NCI-H345 (cell line): ENCODE data around the gene PVR.
A peak's percentile ranks its signal among the peaks of the same experiment; 100 is the strongest.
"Not testable (repeated sequence)": the region's sequence is repeated elsewhere in the genome, so short reads cannot be mapped to it uniquely, and the experiment has no call there.

Experiments
- DNase-seq: peaks from one replicate; lab custom pipeline; 2025; lab: John Stamatoyannopoulos, UW

PVR gene

GRCh38 chr19:44618640-44619357, 24.9 kb upstream of the PVR start:
- no peak for DNase-seq

GRCh38 chr19:44620667-44621066, 23.0 kb upstream of the PVR start:
- DNase-seq: no peak

DNA sequence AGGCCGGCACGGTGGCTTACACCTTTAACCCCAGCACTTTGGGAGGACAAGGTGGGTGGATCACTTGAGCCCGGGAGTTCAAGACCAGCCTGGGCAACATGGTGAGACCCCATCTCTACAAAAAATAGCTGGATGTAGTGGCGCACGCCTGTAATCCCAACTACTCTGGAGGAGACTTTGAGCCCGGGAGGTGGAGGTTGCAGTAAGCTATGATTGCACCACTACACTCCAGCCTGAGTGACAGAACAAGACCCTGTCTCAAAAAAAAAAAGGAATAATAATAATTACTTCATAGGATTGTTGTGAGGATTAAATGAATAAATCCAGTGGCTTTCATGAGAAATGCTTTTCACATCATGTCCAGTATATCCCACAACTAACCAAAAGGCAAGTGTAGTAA, 22.3 kb upstream of the PVR start:
- DNase-seq: no peak

GRCh38 chr19:44623080-44623479, 20.6 kb upstream of the PVR start:
- no peak for DNase-seq

- no peak for DNase-seq
These were observed 20.1 kb upstream of the PVR start for GRCh38 chr19:44623626-44624025.

DNA sequence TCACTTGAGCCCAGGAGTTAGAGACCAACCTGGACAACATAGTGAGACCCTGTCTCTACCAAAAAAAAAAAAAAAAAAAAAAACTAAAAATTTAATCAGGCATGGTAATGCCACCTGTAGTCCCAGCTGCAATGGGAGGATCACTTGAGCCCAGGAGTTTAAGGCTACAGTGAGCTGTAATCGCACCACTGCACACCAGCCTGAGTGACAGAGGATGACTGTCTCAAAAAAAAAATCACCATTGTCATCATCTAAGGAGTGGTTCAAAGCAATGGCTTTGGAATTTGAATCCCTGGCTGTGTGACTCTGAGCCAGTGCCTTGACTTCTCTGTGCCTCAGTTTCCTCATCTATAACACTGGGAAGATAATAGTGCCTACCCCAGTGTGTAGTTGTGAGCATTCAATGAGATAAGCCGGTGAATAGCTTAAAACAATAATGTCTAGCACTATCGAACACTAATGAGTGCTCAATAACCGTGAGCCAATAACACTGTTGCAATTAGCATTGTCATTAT, 18.8 kb upstream of the PVR start:
- DNase-seq: no peak

- DNase-seq: not testable (repeated sequence)
These were observed 18.1 kb upstream of the PVR start for GRCh38 chr19:44625637-44626036.

- no peak for DNase-seq
These were observed 17.6 kb upstream of the PVR start for GRCh38 chr19:44626048-44626624.

- DNase-seq: no peak
These were observed 16.1 kb upstream of the PVR start for GRCh38 chr19:44627631-44628030.

GRCh38 chr19:44628793-44629192, 14.9 kb upstream of the PVR start:
- DNase-seq: no peak

GRCh38 chr19:44631611-44632010, 12.1 kb upstream of the PVR start:
- not testable (repeated sequence) for DNase-seq

GRCh38 chr19:44634058-44634457, 9.7 kb upstream of the PVR start:
- not testable (repeated sequence) for DNase-seq

DNA sequence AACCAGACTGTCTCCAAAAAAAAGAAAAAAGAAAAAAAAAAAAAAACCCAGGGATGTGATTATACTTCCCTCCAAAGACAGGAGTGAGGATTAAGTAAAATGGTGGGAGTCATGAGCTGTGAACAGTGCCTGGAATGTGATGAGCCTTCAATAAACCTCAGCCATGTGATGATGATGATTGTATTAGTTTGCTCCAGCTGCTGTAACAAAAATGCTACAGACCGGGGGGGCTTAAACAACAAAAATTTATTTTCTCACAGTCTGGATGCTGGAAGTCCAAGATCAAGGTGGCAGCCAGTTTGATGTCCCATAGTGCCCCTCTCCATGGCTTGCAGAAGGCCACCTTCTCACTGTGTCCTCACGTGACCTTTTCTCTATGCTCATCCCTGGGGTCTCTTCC, 8.9 kb upstream of the PVR start:
- DNase-seq: no peak

DNA sequence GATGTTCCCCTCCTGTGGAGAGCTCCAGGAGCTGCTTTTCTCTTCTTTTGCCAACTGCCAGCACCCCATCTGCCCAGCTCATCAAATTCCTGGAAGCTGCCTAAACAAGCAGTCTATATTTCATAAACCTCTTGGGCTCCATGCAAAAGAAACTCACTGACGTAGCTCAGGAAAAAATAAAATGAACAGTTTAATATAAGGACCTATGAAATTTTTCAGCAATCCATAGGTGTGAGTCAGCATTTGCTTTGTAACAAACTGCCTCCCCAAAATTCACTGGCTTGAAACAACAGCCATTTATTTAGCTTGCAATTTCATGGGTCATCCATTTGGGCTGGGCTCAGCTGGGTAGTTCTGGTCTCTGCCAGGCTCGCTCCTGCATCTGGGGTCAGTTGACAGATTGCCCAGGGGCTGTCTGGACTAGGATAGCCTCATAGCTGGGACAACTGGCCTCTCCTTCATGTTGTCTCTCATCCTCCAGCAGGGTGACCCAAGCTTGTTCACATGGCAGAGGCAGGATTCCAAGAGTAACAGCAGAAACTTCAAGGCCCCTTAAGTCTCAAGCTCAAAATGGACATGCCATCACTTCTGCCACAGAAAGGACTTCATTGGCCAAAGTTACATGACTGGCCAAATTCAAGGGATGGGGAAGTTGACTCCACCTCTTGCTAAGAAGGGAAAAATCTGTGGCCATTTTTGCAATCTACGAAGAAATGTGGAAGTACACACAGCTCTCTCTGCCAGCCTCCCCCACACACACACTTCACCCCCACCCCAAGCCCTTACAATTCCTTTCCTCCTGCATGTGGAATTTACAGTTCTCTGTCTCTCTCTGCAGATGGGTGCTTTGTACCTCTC, 7.9 kb upstream of the PVR start:
- DNase-seq: no peak

GRCh38 chr19:44636439-44637389, 7.0 kb upstream of the PVR start:
- DNase-seq: no peak

DNA sequence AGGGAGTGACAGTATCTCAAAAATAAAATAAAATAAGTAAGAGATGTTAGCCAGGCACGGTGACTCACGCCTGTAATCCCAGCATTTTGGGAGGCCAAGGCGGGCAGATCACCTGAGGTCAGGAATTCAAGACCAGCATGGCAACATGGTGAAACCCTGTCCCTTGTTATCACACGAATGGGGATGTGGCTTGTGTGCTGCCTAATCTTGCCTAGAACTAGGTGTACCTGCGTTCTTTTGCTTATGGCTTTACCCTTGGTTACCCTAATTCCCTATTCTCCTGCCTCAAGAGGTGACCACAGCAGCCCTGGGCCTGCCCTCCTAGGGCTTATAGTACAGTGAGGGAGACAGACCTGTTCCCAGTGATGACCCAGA, 6.3 kb upstream of the PVR start:
- DNase-seq: no peak

GRCh38 chr19:44640518-44640917, 3.2 kb upstream of the PVR start:
- no peak for DNase-seq

GRCh38 chr19:44641501-44642265, 2.0 kb upstream of the PVR start:
- no peak for DNase-seq

DNA sequence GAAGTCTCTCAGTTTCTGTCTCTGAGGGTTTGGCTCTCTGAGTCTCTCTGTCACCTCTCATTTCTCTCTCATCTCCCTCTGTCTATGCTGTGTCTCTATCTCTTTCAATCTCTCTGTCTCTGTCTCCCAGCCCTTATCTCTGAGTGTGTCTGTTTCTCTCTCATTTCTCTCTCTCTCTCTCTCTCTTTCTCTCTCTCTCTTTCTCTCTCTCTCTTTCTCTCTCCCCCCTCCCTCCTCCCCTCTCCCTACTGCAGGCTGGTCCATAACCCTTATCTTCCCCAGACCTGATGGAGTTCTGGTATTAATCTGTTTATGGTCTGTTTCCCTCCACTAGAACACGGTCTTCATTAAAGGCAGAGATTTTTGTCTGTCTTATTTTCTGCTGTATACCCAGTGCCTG, 1.3 kb upstream of the PVR start:
- DNase-seq: no peak

DNA sequence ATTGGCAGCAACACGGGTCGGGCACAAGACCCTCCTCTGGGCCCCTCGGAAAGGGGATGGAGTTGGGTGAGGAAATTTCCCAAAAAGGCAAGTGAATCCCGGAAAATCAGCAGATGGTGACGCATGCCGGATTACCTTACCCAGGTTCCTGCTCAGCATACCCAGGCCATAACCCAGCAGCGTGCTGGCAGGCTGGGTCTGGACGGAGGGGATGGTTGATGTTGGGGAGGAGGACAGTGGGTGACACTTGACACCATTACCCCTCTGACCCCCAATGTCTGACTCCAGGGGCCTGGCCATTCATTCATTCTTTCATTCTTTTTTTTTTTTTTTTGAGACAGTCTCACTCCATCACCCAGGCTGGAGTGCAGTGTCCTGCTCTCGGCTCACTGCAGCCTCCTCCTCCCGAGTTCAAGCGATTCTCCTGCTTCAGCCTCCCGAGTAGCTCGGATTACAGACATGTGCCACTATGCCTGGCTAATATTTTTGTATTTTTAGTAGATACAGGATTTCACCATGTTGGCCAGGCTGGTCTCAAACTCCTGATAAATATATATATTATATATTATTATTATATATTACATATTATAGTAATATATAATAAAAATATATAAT, 799 bp downstream of the PVR start:
- DNase-seq: peak; percentile 13
